Vagina (tissue), 2 donors: ENCODE measurements around the gene SLC8A1. TPM values are rescaled to one million over a fixed set of nuclear protein-coding genes. Genes with fewer than 3 reads are reported as not detected.

Experiments
- DNase-seq, 2 donors: peaks; one replicate each; pipeline ENCODE4 v3.0.0-alpha.2; 2017; ENCODE audit errors: extremely low spot score in 2 of 2
- H3K27ac ChIP-seq: fragments of 200-600 bp; sonication (generic); one replicate; pipeline ENCODE4 v1.5.1; 2019
- H3K27me3 ChIP-seq: fragments of 200-600 bp; sonication (generic); one replicate; pipeline ENCODE4 v1.5.1; 2019
- H3K36me3 ChIP-seq, 2 donors: fragments of 200-600 bp; sonication (generic); one replicate each; pipeline ENCODE4 v1.5.1; 2017 to 2019
- H3K4me1 ChIP-seq: fragments of 200-600 bp; sonication (generic); one replicate; pipeline ENCODE4 v1.5.1; 2019
- H3K4me3 ChIP-seq, 2 donors: fragments of 200-600 bp; sonication (generic); 1 replicate in 1 of 2; 2 replicates in 1 of 2; pipeline ENCODE4 v1.5.1; 2016 to 2019
- H3K9me3 ChIP-seq: fragments of 200-600 bp; sonication (generic); one replicate; pipeline ENCODE4 v1.5.1; 2019
- CTCF ChIP-seq, 3 experiments: fragments of 450-650 bp in 2 of 3; fragments of 200-600 bp in 1 of 3; sonication (generic) in 1 of 3; IDR thresholded peaks; one replicate each; pipeline ENCODE4 v1.5.1; 2017 to 2019; ENCODE audit warnings: antibody characterized with exemption in 3 of 3, mild to moderate bottlenecking in 2 of 3, moderate library complexity in 2 of 3
- POLR2A ChIP-seq, 2 donors: fragments of 450-650 bp; IDR thresholded peaks; one replicate each; pipeline ENCODE4 v1.6.1; 2017; ENCODE audit warnings: antibody characterized with exemption in 2 of 2, mild to moderate bottlenecking in 2 of 2, moderate library complexity in 2 of 2
- POLR2AphosphoS5 ChIP-seq, 2 donors: sonication (generic); formaldehyde crosslinking; IDR thresholded peaks; one replicate each; pipeline ENCODE4 v1.9.0; 2017; ENCODE audit warnings: antibody characterized with exemption in 2 of 2, mild to moderate bottlenecking in 2 of 2, low read depth in 1 of 2; ENCODE audit not compliant: insufficient read depth in 1 of 2
- intact Hi-C: fragments of 100-400 bp; cut with DNase I; formaldehyde crosslinking; loops from one replicate; pipeline ENCODE4 v1.15.1; 2023
- total RNA-seq: library from RNA; depleted of rRNA; stranded (reverse); fragments of >200 nt; gene quantifications from one replicate; pipeline ENCODE4 v1.2.3, GENCODE V29; 2016

Gene SLC8A1
- total RNA-seq, 1 donor from 2014 or later = 40.8 TPM

- intact Hi-C loops = no loop called here
- no peak overlapping the region for H3K4me3 ChIP-seq
- TF ChIP-seq POLR2A (IDR thresholded peaks at IDR 0.05) (no peak), CTCF (IDR thresholded peaks at IDR 0.05) (no peak), POLR2AphosphoS5 (IDR thresholded peaks at IDR 0.05; ENCODE audit: insufficient read depth in 1 of 2, low read depth in 1 of 2) (no peak)
- no peaks in the 10 kb centered on the region for H3K36me3 ChIP-seq
- H3K9me3 ChIP-seq = no peaks in the 10 kb centered on the region
- no peak overlapping the region for H3K27ac ChIP-seq
- DNase-seq = no peak
- no peaks in the 10 kb centered on the region for H3K27me3 ChIP-seq
- peaks cover 9% of the 10 kb centered on the region for H3K4me1 ChIP-seq
These were observed 208.2 kb downstream of the SLC8A1 start for GRCh38 chr2:40243581-40244187.

- Histone ChIP-seq H3K36me3 (no peaks in the 10 kb centered on the region), H3K27ac (no peak overlapping the region), H3K27me3 (no peaks in the 10 kb centered on the region), H3K9me3 (no peaks in the 10 kb centered on the region), H3K4me3 (no peak overlapping the region), H3K4me1 (peaks cover 9% of the 10 kb centered on the region)
- DNase-seq = no peak
- intact Hi-C loops = no loop called here
- TF ChIP-seq POLR2AphosphoS5 (IDR thresholded peaks at IDR 0.05; ENCODE audit: insufficient read depth in 1 of 2, low read depth in 1 of 2) = no peak
- no peak for TF ChIP-seq CTCF (IDR thresholded peaks at IDR 0.05)
- no peak for TF ChIP-seq POLR2A (IDR thresholded peaks at IDR 0.05)
These were observed 209.6 kb downstream of the SLC8A1 start for GRCh38 chr2:40242315-40242714.

- intact Hi-C loops = no loop called here
- no peaks in the 10 kb centered on the region for H3K9me3 ChIP-seq
- TF ChIP-seq POLR2A (IDR thresholded peaks at IDR 0.05) = no peak
- no peak for TF ChIP-seq POLR2AphosphoS5 (IDR thresholded peaks at IDR 0.05; ENCODE audit: insufficient read depth in 1 of 2, low read depth in 1 of 2)
- TF ChIP-seq CTCF (IDR thresholded peaks at IDR 0.05) = no peak
- DNase-seq = no peak
- peaks cover 9% of the 10 kb centered on the region for H3K4me1 ChIP-seq
- H3K36me3 ChIP-seq = no peaks in the 10 kb centered on the region
- no peaks in the 10 kb centered on the region for H3K27me3 ChIP-seq
- no peak overlapping the region for H3K27ac ChIP-seq
- H3K4me3 ChIP-seq = no peak overlapping the region
These were observed 211.8 kb downstream of the SLC8A1 start for GRCh38 chr2:40240070-40240469.

GRCh38 chr2:40230707-40231432 lies 221.0 kb downstream of the SLC8A1 start:
- H3K9me3 ChIP-seq = no peaks in the 10 kb centered on the region
- H3K4me3 ChIP-seq = no peak overlapping the region
- H3K4me1 ChIP-seq = no peaks in the 10 kb centered on the region
- H3K36me3 ChIP-seq = no peaks in the 10 kb centered on the region
- no peak overlapping the region for H3K27ac ChIP-seq
- intact Hi-C loops = no loop called here
- no peaks in the 10 kb centered on the region for H3K27me3 ChIP-seq
- DNase-seq = no peak
- no peak for TF ChIP-seq POLR2AphosphoS5 (IDR thresholded peaks at IDR 0.05; ENCODE audit: insufficient read depth in 1 of 2, low read depth in 1 of 2)
- TF ChIP-seq POLR2A (IDR thresholded peaks at IDR 0.05) = no peak
- TF ChIP-seq CTCF (IDR thresholded peaks at IDR 0.05) = no peak

GRCh38 chr2:40230186-40230585 lies 221.7 kb downstream of the SLC8A1 start:
- no peak overlapping the region for H3K27ac ChIP-seq
- H3K27me3 ChIP-seq = no peaks in the 10 kb centered on the region
- TF ChIP-seq POLR2AphosphoS5 (IDR thresholded peaks at IDR 0.05; ENCODE audit: insufficient read depth in 1 of 2, low read depth in 1 of 2) (no peak), POLR2A (IDR thresholded peaks at IDR 0.05) (no peak), CTCF (IDR thresholded peaks at IDR 0.05) (no peak)
- no peaks in the 10 kb centered on the region for H3K4me1 ChIP-seq
- H3K9me3 ChIP-seq = no peaks in the 10 kb centered on the region
- intact Hi-C loops = no loop called here
- DNase-seq = no peak
- no peaks in the 10 kb centered on the region for H3K36me3 ChIP-seq
- H3K4me3 ChIP-seq = no peak overlapping the region
